A549 treated with CpdA at 1 μM for 4 hours (cell line): Measurements from ENCODE around the gene SMTN. TPM values are rescaled to one million over a fixed set of nuclear protein-coding genes. Genes with fewer than 3 reads are reported as not detected.

Experiments
- total RNA-seq: library from RNA; stranded (reverse); fragments of 200-300 nt; extraction: Qiagen RNA extraction; gene quantifications from 5 replicates; pipeline ENCODE4 v1.2.3, GENCODE V29; 2022; ENCODE audit warnings: low read depth

Gene SMTN
- 29.1 to 41.2 TPM (median 31.1 TPM) in 5 replicates for total RNA-seq

GRCh38 chr22:31080848-31081649, at the start of gene SMTN:
TSS of gene SMTN (plus strand) at chr22:31081318. CDS start at chr22:31083259, 1,941 bp downstream.

GRCh38 chr22:31107178-31107893, 26.2 kb downstream of the SMTN start, which contains the start of gene SELENOM:
TSS of gene SELENOM (minus strand) at chr22:31107568. CDS start at chr22:31107505, 63 bp downstream.

GRCh38 chr22:31122532-31123291, 41.6 kb downstream of the SMTN start, which contains the start of gene INPP5J:
TSS of gene INPP5J (plus strand) at chr22:31122966. CDS start at chr22:31123015, 49 bp downstream.

GRCh38 chr22:31139866-31140716, 59.0 kb downstream of the SMTN start, which contains the start of gene PLA2G3:
TSS of gene PLA2G3 (minus strand) at chr22:31140508. CDS start at chr22:31140354, 154 bp downstream.

Other genes starting within 250 kb of the SMTN start
- gene MORC2, start 112.5 kb upstream of the SMTN start, total RNA-seq, result 14.0 to 17.1 TPM (median 16.2 TPM) in 5 replicates
- gene TUG1, start 112.1 kb upstream of the SMTN start, total RNA-seq, result 26.1 to 35.2 TPM (median 28.5 TPM) in 5 replicates
- 65.4 to 80.2 TPM (median 77.0 TPM) in 5 replicates for gene SELENOM, start 26.2 kb downstream of the SMTN start, total RNA-seq
- gene INPP5J, start 41.6 kb downstream of the SMTN start, total RNA-seq, result 0.47 to 0.86 TPM (median 0.72 TPM) in 5 replicates
- not detected in 5 replicates for gene PLA2G3, start 59.2 kb downstream of the SMTN start, total RNA-seq
- gene RNF185, start 78.9 kb downstream of the SMTN start, total RNA-seq, result 22.6 to 26.1 TPM (median 23.1 TPM) in 5 replicates
- gene LIMK2, start 131.0 kb downstream of the SMTN start, total RNA-seq, result 6.6 to 8.6 TPM (median 7.7 TPM) in 5 replicates
- gene PIK3IP1, start 211.2 kb downstream of the SMTN start, total RNA-seq, result 1.2 to 1.9 TPM (median 1.3 TPM) in 5 replicates